ENCODE results near the gene CCDC87.

DNA sequence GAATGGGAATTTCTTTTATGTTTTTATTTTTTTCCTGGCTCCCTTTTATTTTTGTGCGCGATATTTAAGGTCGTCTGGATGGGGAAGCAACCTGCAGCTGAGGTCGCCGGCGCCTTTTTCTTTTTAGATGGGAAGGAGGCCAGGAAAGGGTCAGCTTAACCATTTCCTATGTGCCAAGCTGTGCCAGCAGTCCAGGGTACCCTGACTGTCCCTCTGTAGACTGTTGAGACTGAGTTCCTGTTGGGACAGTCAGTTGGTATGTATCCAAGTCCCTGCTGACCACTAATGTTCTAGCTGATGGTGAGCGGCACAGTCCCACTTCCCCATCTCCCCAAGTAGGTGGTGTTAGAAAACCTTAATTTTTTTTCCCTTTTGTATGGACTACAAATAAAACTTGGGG lies 34.1 kb upstream of the CCDC87 start:
- no peak for TF ChIP-seq CEBPB (IDR thresholded peaks at IDR 0.05)
- TF ChIP-seq YY1 (IDR thresholded peaks at IDR 0.05; ENCODE audit: low read depth) = no peak
- no peak for TF ChIP-seq RAD21 (IDR thresholded peaks at IDR 0.05; ENCODE audit: low read depth)
- TF ChIP-seq, protein P1, sequence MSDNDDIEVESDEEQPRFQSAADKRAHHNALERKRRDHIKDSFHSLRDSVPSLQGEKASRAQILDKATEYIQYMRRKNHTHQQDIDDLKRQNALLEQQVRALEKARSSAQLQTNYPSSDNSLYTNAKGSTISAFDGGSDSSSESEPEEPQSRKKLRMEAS (IDR thresholded peaks at IDR 0.05) = no peak
- no peak for TF ChIP-seq EGR1 (IDR thresholded peaks at IDR 0.05)

All from Ishikawa (cell line).